ENCODE measurements around the gene HPCAL1.

The HPCAL1 gene

DNA sequence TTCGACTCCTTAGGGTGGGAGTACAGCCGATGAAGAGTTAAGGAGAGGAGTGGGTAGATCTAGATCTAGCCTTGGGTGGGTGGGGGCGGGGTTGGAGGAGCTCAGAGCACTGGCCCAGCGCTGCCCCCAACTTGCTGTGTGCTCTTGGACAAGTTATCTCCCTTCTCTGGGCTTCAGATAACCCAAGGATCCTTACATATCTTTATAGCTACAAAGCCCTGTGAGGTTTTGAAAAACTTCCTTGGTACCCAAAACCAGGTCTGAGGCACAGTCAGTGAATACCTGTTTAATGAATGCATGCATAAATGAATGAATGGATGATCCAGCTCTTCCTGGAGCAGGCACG is 146.8 kb downstream of the HPCAL1 start:
- TF ChIP-seq, protein P1, sequence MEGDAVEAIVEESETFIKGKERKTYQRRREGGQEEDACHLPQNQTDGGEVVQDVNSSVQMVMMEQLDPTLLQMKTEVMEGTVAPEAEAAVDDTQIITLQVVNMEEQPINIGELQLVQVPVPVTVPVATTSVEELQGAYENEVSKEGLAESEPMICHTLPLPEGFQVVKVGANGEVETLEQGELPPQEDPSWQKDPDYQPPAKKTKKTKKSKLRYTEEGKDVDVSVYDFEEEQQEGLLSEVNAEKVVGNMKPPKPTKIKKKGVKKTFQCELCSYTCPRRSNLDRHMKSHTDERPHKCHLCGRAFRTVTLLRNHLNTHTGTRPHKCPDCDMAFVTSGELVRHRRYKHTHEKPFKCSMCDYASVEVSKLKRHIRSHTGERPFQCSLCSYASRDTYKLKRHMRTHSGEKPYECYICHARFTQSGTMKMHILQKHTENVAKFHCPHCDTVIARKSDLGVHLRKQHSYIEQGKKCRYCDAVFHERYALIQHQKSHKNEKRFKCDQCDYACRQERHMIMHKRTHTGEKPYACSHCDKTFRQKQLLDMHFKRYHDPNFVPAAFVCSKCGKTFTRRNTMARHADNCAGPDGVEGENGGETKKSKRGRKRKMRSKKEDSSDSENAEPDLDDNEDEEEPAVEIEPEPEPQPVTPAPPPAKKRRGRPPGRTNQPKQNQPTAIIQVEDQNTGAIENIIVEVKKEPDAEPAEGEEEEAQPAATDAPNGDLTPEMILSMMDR (IDR thresholded peaks at IDR 0.05; ENCODE audit: insufficient read depth, low read length, poor library complexity, severe bottlenecking) = no peak
- TF ChIP-seq EZH2phosphoT487 (conservative IDR thresholded peaks at IDR 0.05; ENCODE audit: low read length) = no peak
- H3K9ac ChIP-seq (ENCODE audit: low read length) = peak overlapping the region; percentile 86
- no peaks in the 10 kb centered on the region for H3K9me2 ChIP-seq (replicated peaks; ENCODE audit: insufficient read depth, low read length)
- peaks cover 33% of the 10 kb centered on the region for H3K79me2 ChIP-seq (ENCODE audit: insufficient read depth, low read length)
- H3K4me3 ChIP-seq (ENCODE audit: insufficient read depth, low read length, poor library complexity, severe bottlenecking) = peak overlapping the region; percentile 60
- peaks cover 17% of the 10 kb centered on the region for H4K20me1 ChIP-seq (ENCODE audit: low read depth, low read length)
- no peaks in the 10 kb centered on the region for H3K27me3 ChIP-seq (ENCODE audit: low read length)
- no peak overlapping the region for H2AFZ ChIP-seq (ENCODE audit: low read depth, low read length, severe bottlenecking)
- peaks cover 23% of the 10 kb centered on the region; the same call in 1 of the 2 replicates for H3F3A ChIP-seq (ENCODE audit: insufficient read depth)
- no peak overlapping the region for H3K27ac ChIP-seq (ENCODE audit: low read depth, low read length)
- H3K36me3 ChIP-seq (ENCODE audit: low read length) = peaks cover 13% of the 10 kb centered on the region
- H3K9me3 ChIP-seq (ENCODE audit: insufficient read depth, low read length) = no peaks in the 10 kb centered on the region
- peak overlapping the region; percentile 93 for H3K4me2 ChIP-seq (ENCODE audit: low read depth, low read length, poor library complexity, severe bottlenecking)

DNA sequence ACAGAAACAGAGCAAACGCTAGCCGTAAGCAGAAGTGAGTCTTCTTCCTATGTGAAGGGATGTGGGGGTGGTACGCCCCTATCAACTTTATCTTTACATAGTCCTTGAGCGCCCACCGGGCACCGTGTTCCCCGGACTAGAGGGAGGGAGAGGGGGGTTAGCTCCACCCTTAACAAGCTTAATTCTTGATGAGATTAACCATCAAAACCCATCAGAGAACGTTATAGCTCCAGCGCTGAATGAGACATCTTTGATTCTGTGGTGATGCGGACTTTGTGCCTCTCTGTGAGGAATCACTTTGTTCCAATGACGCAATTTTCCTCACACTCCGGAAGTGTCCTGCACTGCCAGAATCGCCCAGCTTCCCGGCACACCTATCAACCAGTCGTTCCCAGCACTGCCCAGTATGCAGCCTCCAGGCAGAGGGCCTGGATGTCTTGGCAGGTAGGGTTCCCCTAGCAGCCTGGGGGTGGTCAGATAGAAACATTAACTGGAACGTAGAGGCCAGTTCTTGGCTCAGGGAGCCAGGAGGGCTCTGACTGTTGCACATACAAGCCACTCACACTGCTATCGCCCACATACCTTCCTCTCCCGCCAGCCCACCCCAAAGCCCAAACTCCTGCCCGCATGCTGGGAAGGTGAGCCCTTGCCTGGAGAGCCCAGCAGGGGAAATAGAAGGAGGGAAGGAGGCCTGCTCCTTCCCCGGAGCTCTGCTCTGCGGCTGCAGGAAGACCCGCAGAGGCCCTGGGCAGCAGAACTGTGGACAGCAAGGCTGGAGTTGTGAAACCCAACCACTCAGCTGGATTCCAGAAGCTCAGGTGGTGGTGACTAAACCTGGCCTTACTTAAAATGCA is 147.4 kb downstream of the HPCAL1 start:
- H3K9me3 ChIP-seq (ENCODE audit: insufficient read depth, low read length) = no peaks in the 10 kb centered on the region
- H3K4me3 ChIP-seq (ENCODE audit: insufficient read depth, low read length, poor library complexity, severe bottlenecking) = no peak overlapping the region
- no peak overlapping the region for H2AFZ ChIP-seq (ENCODE audit: low read depth, low read length, severe bottlenecking)
- H3K27me3 ChIP-seq (ENCODE audit: low read length) = no peaks in the 10 kb centered on the region
- TF ChIP-seq, protein P1 (IDR thresholded peaks at IDR 0.05; ENCODE audit: insufficient read depth, low read length, poor library complexity, severe bottlenecking) = no peak
- TF ChIP-seq EZH2phosphoT487 (conservative IDR thresholded peaks at IDR 0.05; ENCODE audit: low read length) = no peak
- peak overlapping the region; percentile 93 for H3K4me2 ChIP-seq (ENCODE audit: low read depth, low read length, poor library complexity, severe bottlenecking)
- no peaks in the 10 kb centered on the region for H3K9me2 ChIP-seq (replicated peaks; ENCODE audit: insufficient read depth, low read length)
- H3K36me3 ChIP-seq (ENCODE audit: low read length) = peaks cover 7% of the 10 kb centered on the region
- peak overlapping the region; percentile 86; the same call in 1 of the 2 replicates for H3K9ac ChIP-seq (ENCODE audit: low read length)
- H4K20me1 ChIP-seq (ENCODE audit: low read depth, low read length) = peaks cover 11% of the 10 kb centered on the region
- peaks cover 27% of the 10 kb centered on the region for H3K79me2 ChIP-seq (ENCODE audit: insufficient read depth, low read length)
- peaks cover 20% of the 10 kb centered on the region; the same call in 1 of the 2 replicates for H3F3A ChIP-seq (ENCODE audit: insufficient read depth)
- H3K27ac ChIP-seq (ENCODE audit: low read depth, low read length) = no peak overlapping the region

DNA sequence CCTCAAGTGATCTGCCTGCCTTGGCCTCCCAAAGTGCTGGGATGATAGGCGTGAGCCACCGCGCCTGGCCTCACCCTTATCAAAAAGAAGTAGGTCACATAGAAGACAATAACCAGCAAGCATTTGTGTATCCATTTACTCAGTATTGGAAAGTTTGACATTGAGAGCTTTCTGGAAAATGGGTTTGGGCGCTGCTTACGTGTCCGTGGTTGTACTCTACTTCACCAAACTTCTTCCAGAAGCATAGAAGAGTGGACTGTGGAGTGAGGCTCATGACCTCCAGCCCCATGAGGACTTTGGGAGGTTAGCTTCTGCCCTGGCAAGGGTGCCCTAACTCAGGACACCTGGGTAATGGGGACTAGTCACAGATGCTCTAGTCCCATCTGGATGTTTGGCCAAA is 149.1 kb downstream of the HPCAL1 start:
- Histone ChIP-seq H3K27ac (ENCODE audit: low read depth, low read length) (no peak overlapping the region), H3K79me2 (ENCODE audit: insufficient read depth, low read length) (peaks cover 10% of the 10 kb centered on the region), H3K9me2 (replicated peaks; ENCODE audit: insufficient read depth, low read length) (no peaks in the 10 kb centered on the region), H4K20me1 (ENCODE audit: low read depth, low read length) (peaks cover 4% of the 10 kb centered on the region; the same call in 1 of the 2 replicates), H3K4me2 (ENCODE audit: low read depth, low read length, poor library complexity, severe bottlenecking) (no peak overlapping the region), H2AFZ (ENCODE audit: low read depth, low read length, severe bottlenecking) (no peak overlapping the region), H3K27me3 (ENCODE audit: low read length) (no peaks in the 10 kb centered on the region), H3K36me3 (ENCODE audit: low read length) (peaks cover 3% of the 10 kb centered on the region), H3K9ac (ENCODE audit: low read length) (no peak overlapping the region), H3K9me3 (ENCODE audit: insufficient read depth, low read length) (no peaks in the 10 kb centered on the region), H3K4me3 (ENCODE audit: insufficient read depth, low read length, poor library complexity, severe bottlenecking) (no peak overlapping the region), H3F3A (ENCODE audit: insufficient read depth) (peaks cover 6% of the 10 kb centered on the region; the same call in 1 of the 2 replicates)
- TF ChIP-seq EZH2phosphoT487 (conservative IDR thresholded peaks at IDR 0.05; ENCODE audit: low read length) = no peak
- TF ChIP-seq, protein P1 (IDR thresholded peaks at IDR 0.05; ENCODE audit: insufficient read depth, low read length, poor library complexity, severe bottlenecking) = no peak

Measured in SU-DHL-6 (cell line).